GM18951 (cell line): Measurements from ENCODE around the gene HVCN1.

Source experiments
- POLR2A ChIP-seq: IDR thresholded peaks from 4 replicates; pipeline ENCODE4 v1.6.1; 2011; ENCODE audit warnings: mild to moderate bottlenecking; ENCODE audit not compliant: insufficient read length, insufficient read depth; ENCODE audit errors: extremely low read depth
- in situ Hi-C: fragments of 300-500 bp; cut with MboI; formaldehyde crosslinking; loops from one replicate; pipeline ENCODE4 v1.12.0; 2022; ENCODE audit warnings: low sequenced_read_pairs, mixed read lengths, inconsistent platforms; ENCODE audit not compliant: unreplicated experiment

The HVCN1 gene

GRCh38 chr12:110689281-110690126, 589 bp upstream of the HVCN1 start:
- TF ChIP-seq POLR2A: peak; percentile 66
- in situ Hi-C loops: loop anchor here (10.0 kb wide), 1 partner anchor 75 kb away; the partner anchor contains the start of gene TCTN1

GRCh38 chr12:110687396-110688169, 1.3 kb downstream of the HVCN1 start:
- in situ Hi-C loops: no loop called here
- no peak for TF ChIP-seq POLR2A

GRCh38 chr12:110686294-110686903, 2.5 kb downstream of the HVCN1 start:
- TF ChIP-seq POLR2A: no peak
- in situ Hi-C loops: no loop called here

- in situ Hi-C loops: no loop called here
- TF ChIP-seq POLR2A: no peak
Measured at GRCh38 chr12:110684312-110684836, 4.5 kb downstream of the HVCN1 start.

GRCh38 chr12:110683888-110684287, 5.0 kb downstream of the HVCN1 start:
- in situ Hi-C loops: no loop called here
- TF ChIP-seq POLR2A: no peak

GRCh38 chr12:110680032-110680431, 8.9 kb downstream of the HVCN1 start:
- no peak for TF ChIP-seq POLR2A
- in situ Hi-C loops: no loop called here

GRCh38 chr12:110679201-110679600, 9.7 kb downstream of the HVCN1 start:
- no peak for TF ChIP-seq POLR2A
- in situ Hi-C loops: no loop called here

GRCh38 chr12:110677982-110678381, 10.9 kb downstream of the HVCN1 start:
- no peak for TF ChIP-seq POLR2A
- in situ Hi-C loops: no loop called here

GRCh38 chr12:110677206-110677911, 11.6 kb downstream of the HVCN1 start:
- peak; percentile 38 for TF ChIP-seq POLR2A
- in situ Hi-C loops: no loop called here

- no peak for TF ChIP-seq POLR2A
- in situ Hi-C loops: no loop called here
Measured at GRCh38 chr12:110676171-110676570, 12.7 kb downstream of the HVCN1 start.

GRCh38 chr12:110670161-110670701, 18.7 kb downstream of the HVCN1 start:
- TF ChIP-seq POLR2A: peak; percentile 44
- in situ Hi-C loops: no loop called here

GRCh38 chr12:110669193-110669502, 19.8 kb downstream of the HVCN1 start:
- no peak for TF ChIP-seq POLR2A
- in situ Hi-C loops: no loop called here
